HG02970 (cell line): Measurements from ENCODE around the gene SNRPN.
"Not testable (repeated sequence)": the region's sequence is repeated elsewhere in the genome, so short reads cannot be mapped to it uniquely, and the experiment has no call there.

Source experiments
- ATAC-seq: cut with Tn5 transposase; IDR thresholded peaks from one replicate; pipeline ENCODE4 v1.9.1; 2021; ENCODE audit warnings: mild to moderate bottlenecking, moderate library complexity, moderate number of reproducible peaks; ENCODE audit not compliant: unreplicated experiment, low FRiP score

The SNRPN gene

DNA sequence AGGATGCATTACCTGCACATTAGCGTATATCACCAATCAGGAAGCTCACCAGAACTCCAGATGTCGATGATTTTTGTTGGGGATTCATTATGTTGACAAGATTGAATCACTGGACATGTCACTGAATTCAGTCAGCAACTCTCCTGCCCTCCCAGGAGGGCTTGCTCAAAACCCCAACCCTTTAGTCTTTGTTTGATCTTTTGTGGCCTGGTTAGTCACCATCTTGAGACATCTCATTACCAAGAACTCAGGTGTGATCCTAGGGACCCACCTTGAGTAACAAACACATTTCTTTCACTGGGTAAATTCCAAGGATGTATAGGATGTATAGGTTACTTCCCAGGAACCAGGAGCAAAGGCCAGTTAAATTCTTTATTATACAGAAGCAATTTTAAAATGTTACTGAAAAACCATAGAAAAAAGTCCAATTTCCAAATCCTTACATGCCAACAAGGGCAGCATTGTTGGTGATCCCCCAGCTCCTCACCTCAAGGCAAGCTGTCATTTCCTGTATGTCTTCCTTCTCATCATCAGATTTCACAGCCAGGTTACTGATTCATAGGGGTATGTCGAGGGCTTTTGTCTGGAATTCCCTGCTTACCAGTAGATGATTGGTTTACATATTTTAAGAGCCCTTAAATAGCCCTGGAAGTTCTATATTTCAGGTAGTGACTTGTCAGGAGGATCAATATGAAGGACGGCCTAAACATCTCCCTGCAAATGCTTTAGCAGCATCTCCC is 11.7 kb downstream of the SNRPN start:
- no peak for ATAC-seq

DNA sequence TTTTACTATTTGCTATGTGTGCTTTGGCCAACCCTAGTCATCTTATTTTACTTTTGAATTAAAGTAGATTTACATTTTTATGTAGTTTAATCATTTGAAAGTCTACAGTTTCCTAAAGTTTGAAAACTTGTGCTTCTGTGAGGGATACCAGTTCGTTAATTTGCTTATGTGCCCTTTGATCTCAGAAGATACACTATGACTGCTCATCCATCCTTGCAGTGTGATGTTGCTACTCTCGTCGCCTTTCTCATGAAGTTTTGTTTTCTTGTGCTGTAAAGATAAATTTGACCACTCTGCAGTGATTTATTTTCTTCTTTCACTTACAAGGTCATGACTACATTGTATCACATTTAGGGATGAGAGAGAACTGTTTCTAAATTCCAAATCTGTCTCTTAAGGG is 16.3 kb downstream of the SNRPN start:
- ATAC-seq: no peak

DNA sequence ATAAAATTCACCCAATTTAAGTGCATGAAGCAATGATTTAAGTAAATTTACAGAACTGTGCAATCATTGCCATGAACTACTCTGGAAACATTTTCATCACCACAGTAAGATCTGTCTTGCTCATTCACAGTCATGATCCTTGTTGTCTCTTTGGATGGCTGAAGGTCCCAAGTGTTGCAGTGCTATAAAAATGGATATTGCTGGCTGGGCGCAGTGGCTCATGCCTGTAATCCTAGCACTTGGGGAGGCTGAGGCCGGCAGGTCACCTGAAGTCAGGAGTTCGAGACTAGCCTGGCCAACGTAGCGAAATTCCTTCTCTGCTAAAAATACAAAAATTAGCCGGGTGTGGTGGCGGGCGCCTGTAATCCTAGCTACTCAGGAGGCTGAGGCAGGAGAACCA is 17.0 kb downstream of the SNRPN start:
- no peak for ATAC-seq

DNA sequence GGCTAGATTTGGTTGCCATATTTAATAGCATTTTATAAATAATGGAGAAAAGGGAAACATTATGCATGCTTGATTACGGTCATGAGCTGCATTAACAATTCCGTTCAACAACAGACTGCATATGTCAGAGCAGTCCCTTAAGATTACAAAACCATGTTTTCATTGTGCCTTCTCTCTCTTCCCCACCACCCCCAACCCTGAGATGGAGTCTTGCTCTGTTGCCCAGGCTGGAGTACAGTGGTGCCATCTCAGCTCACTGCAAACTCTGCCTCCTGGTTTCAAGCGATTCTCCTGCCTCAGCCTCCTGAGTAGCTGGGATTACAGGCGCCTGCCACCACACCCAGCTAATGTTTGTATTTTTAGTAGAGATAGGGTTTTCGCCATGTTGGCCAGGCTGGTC is 17.9 kb downstream of the SNRPN start:
- not testable (repeated sequence) for ATAC-seq

DNA sequence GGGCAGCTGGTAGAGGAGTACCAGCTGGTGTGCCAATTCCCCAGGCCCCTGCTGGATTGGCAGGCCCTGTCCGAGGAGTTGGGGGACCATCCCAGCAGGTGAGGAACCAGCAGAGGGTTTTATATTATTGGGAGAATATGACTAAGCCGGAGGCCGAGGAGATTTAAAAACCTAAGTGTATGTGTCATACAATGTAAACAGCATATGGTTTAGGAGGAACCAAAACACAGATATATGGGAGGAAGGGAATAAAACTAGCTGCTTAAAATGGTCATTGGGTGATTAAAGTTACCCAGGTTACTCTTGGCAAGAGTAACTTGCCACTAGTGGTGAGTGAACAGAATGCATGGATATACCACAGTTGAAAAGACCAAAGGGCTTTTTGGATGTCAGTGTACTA is 22.1 kb downstream of the SNRPN start:
- no peak for ATAC-seq

DNA sequence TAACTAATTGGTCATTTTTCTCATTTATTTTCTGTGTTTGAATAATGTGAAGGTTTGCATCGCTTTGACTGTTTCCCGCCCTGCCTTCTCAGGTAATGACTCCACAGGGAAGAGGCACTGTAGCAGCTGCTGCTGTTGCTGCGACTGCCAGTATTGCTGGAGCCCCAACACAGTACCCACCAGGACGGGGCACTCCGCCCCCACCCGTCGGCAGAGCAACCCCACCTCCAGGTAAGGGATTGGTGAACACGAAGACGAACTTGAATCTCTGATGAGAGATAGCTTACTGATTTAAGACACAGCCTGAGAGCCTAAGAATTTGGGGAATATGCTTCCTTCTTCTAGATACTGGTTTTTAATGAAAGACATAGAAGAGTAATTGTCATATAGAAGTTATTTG is 22.9 kb downstream of the SNRPN start:
- ATAC-seq: no peak

DNA sequence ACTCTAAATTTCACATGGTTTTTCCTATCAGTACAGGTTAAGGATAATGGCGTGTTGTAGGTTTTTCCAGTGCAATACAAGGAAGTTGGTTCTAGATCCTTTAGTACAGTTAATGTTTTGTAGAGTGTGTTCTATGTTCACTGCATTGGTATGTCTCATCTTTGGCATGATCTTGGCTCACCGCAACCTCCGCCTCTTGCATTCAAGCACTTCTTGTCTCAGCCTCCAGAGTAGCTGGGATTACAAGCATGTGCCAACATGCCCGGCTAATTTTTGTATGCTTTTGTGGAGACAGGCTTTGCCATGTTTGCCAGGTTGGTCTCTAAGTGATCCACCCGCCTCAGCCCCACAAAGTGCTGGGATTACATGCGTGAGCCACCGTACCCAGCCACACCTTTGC is 30.4 kb downstream of the SNRPN start:
- ATAC-seq: no peak

DNA sequence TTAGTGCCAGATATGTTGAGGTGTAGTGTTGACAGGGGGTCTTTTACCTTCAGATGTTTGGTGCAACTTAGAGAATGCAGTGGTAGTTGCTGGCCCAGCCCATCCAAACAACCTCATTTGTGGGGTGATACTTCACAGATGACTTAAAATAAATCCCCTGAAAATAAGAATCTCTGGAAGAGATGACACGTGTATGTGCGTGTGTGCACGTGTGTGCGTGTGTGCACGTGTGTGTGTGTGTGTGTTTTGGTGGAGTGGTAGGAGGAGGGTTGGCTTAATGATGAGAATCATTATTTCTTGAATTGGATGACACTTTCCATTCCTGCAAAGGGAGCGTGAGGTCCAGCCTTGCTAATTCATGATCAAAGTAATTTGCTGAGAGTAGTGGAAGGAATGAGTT is 31.9 kb downstream of the SNRPN start:
- no peak for ATAC-seq

DNA sequence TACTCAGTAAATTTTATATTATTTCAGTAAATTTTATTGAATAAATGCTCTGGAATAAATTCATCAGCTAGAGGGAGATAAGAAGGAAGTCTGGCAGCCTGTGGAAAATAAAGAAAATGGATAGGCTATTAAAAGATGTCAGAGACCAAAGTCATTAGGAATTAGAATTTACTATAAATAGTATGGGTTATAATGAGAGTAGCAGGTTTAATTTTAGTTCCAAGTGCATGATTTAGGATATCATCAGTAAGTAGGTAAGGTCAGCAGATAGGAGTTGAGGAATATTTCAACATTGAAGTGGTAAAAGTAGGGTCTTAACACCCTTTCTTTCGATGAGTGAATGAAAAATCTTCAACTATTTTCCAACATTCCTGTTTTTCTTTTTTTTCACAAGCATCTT is 64.6 kb downstream of the SNRPN start:
- no peak for ATAC-seq

DNA sequence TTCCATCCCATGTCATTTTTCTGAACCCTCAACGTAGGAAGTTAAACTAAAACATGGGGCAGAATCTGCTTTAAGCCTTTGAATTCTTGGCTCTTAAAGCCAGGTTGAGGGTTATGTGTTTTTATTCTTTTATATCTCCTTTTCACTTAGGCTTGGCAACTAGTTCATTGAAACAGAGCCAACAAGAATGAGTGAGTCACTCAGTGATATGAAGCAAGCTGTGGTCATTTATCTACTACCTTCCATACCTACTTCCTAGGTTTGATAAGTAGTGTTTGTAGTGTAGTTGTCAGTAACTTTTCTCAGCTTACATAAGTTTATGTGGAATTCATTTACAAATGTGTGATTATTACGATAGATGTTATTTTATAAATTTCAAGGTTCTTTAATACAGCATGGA is 67.4 kb downstream of the SNRPN start:
- no peak for ATAC-seq
